ENCODE data around the gene ZDHHC24.

ZDHHC24 gene

DNA sequence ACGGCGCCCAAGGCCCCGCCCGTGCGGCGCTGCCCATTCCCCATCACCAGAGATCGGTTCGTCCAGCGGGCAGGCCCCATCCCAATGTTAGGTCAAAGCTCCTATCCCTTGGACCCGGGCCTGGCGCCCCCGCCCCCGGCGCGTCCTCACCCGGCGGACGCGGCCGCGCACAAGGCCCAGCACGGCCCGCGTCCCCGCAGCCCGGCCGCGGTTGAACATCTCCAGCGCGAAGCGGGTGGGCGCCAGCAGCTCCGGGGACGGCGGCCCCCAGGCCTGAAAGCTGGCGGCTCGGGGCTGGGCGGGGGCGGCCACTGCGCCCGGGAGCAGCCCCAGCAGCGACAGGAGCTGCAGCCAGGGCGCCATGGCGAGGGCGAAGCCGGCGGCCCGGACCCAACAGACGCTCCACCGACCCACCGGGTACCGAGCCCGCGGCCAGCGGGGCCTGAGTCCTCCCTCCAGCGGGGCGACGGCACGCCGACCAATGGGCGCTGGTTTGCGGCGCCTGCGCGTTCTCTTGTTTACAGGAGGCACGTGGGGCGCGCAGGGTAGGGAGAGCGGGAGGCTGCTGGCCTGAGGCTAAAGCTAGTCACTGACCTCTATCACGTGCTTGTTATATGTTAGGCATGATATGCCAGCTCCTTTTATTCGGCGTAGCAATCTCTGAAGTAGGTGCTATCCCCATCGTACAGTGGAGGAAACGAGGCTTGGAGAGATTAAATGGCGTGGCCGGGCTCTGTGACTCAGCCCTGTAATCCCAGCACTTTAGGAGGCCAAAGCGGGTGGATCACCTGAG lies 22.5 kb upstream of the ZDHHC24 start, which contains the start of gene CTSF:
Gene CTSF, minus strand, starts transcription at position 483 of the 793 bp plus-strand sequence. Its CDS starts 120 bp downstream, at position 363.
- Mint-ChIP-seq H3K9me3 (peaks cover under 1% of the 10 kb centered on the region), H3K27me3 (ENCODE audit: low read depth, poor library complexity) (peaks cover 8% of the 10 kb centered on the region), H3K36me3 (ENCODE audit: low read depth) (no peaks in the 10 kb centered on the region), H3K4me1 (peaks cover 22% of the 10 kb centered on the region), H3K4me3 (no peak within 1 kb of the TSS), H3K27ac (no peak within 1 kb of the TSS)
- TF ChIP-seq, protein P1, sequence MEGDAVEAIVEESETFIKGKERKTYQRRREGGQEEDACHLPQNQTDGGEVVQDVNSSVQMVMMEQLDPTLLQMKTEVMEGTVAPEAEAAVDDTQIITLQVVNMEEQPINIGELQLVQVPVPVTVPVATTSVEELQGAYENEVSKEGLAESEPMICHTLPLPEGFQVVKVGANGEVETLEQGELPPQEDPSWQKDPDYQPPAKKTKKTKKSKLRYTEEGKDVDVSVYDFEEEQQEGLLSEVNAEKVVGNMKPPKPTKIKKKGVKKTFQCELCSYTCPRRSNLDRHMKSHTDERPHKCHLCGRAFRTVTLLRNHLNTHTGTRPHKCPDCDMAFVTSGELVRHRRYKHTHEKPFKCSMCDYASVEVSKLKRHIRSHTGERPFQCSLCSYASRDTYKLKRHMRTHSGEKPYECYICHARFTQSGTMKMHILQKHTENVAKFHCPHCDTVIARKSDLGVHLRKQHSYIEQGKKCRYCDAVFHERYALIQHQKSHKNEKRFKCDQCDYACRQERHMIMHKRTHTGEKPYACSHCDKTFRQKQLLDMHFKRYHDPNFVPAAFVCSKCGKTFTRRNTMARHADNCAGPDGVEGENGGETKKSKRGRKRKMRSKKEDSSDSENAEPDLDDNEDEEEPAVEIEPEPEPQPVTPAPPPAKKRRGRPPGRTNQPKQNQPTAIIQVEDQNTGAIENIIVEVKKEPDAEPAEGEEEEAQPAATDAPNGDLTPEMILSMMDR (IDR thresholded peaks at IDR 0.05) = no peak
- DNase-seq = no peak

GRCh38 chr11:66567787-66568123 lies 21.9 kb upstream of the ZDHHC24 start:
- DNase-seq = no peak
- H3K36me3 Mint-ChIP-seq (ENCODE audit: low read depth) = no peaks in the 10 kb centered on the region
- no peak overlapping the region for H3K27ac Mint-ChIP-seq
- no peak overlapping the region for H3K4me3 Mint-ChIP-seq
- peaks cover 22% of the 10 kb centered on the region for H3K4me1 Mint-ChIP-seq
- H3K9me3 Mint-ChIP-seq = no peaks in the 10 kb centered on the region
- peaks cover 8% of the 10 kb centered on the region for H3K27me3 Mint-ChIP-seq (ENCODE audit: low read depth, poor library complexity)
- TF ChIP-seq, protein P1 (IDR thresholded peaks at IDR 0.05) = no peak

DNA sequence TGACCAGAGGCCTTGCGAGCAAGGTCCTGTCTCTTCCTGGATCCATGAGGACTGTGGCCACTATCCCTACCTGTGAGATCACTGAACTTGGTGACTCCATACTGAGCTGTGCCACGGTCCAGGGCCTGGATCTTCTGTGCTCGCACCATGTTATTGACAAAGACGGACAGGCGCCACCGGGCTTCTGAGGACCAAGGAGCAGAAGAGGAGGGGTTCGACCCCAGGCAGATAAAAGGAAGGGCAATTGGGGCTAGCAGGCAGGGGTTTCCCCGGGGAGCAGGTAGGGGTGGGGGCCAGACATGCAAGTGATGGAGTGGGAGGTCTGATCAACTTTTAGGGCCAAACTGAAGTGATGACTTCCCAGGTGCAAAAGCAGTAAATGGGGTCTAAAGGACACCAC lies 20.4 kb upstream of the ZDHHC24 start:
- H3K4me1 Mint-ChIP-seq = peaks cover 22% of the 10 kb centered on the region
- H3K27me3 Mint-ChIP-seq (ENCODE audit: low read depth, poor library complexity) = peaks cover 8% of the 10 kb centered on the region
- H3K27ac Mint-ChIP-seq = no peak overlapping the region
- no peak for DNase-seq
- H3K36me3 Mint-ChIP-seq (ENCODE audit: low read depth) = peaks cover 4% of the 10 kb centered on the region
- TF ChIP-seq, protein P1 (IDR thresholded peaks at IDR 0.05) = no peak
- no peak overlapping the region for H3K4me3 Mint-ChIP-seq
- no peaks in the 10 kb centered on the region for H3K9me3 Mint-ChIP-seq

DNA sequence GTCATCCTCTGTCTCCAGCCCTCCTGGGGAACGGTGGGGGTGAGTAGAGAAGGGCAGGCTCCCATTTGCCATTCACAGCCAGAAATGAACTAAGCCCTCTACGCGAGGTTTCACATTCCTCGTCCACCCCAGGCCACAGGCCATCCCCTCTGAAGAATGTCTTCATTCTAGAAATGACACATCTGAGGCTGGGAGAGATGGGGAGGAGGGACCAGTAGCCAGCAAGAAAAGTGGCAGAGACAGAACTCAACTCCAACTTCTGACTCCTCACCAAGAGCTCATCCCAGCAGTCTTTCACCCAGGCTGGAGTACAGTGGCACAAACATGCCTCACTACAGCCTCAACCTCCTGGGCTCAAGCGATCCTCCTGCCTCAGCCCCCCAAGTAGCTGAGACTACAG lies 19.1 kb upstream of the ZDHHC24 start:
- no peak overlapping the region for H3K4me3 Mint-ChIP-seq
- DNase-seq = no peak
- no peak overlapping the region for H3K27ac Mint-ChIP-seq
- H3K27me3 Mint-ChIP-seq (ENCODE audit: low read depth, poor library complexity) = peaks cover 3% of the 10 kb centered on the region
- peaks cover 15% of the 10 kb centered on the region for H3K36me3 Mint-ChIP-seq (ENCODE audit: low read depth)
- no peaks in the 10 kb centered on the region for H3K9me3 Mint-ChIP-seq
- TF ChIP-seq, protein P1 (IDR thresholded peaks at IDR 0.05) = no peak
- peaks cover 11% of the 10 kb centered on the region for H3K4me1 Mint-ChIP-seq

- Mint-ChIP-seq H3K9me3 (no peaks in the 10 kb centered on the region), H3K4me1 (peaks cover 8% of the 10 kb centered on the region), H3K27ac (no peak overlapping the region), H3K36me3 (ENCODE audit: low read depth) (peaks cover 15% of the 10 kb centered on the region), H3K27me3 (ENCODE audit: low read depth, poor library complexity) (peaks cover 3% of the 10 kb centered on the region), H3K4me3 (no peak overlapping the region)
- DNase-seq = no peak
- TF ChIP-seq, protein P1 (IDR thresholded peaks at IDR 0.05) = no peak
Measured at GRCh38 chr11:66564538-66564937, 18.7 kb upstream of the ZDHHC24 start.

DNA sequence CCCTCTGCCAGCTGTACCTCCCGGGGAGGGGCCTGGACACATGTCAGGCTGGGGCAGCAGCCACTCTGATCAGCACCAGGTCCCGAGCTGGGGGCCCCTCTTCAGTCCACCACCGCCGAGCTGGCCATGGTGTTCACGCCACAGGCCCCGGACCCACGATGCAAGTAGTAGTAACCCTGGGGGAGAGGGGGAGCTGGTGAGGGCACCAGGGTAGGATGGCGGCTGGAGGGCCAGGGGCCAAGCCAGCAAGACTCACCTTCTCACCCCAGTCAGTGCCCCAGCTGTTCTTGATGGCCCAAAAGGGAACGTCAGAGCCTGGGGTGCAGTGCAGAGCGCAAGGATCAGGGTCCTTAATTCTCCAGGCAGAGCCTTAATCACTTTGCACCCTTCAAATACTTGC lies 18.0 kb upstream of the ZDHHC24 start:
- TF ChIP-seq, protein P1 (IDR thresholded peaks at IDR 0.05) = no peak
- peaks cover 3% of the 10 kb centered on the region for H3K27me3 Mint-ChIP-seq (ENCODE audit: low read depth, poor library complexity)
- H3K27ac Mint-ChIP-seq = no peak overlapping the region
- no peak overlapping the region for H3K4me3 Mint-ChIP-seq
- H3K9me3 Mint-ChIP-seq = no peaks in the 10 kb centered on the region
- no peak for DNase-seq
- H3K4me1 Mint-ChIP-seq = peaks cover 8% of the 10 kb centered on the region
- peaks cover 17% of the 10 kb centered on the region for H3K36me3 Mint-ChIP-seq (ENCODE audit: low read depth)

Measured in nephron progenitor cell (in vitro differentiated cells).